GM21825 (cell line): Measurements from ENCODE around the gene CDX1.
"Not testable (repeated sequence)": the region's sequence is repeated elsewhere in the genome, so short reads cannot be mapped to it uniquely, and the experiment has no call there.

Experiments
- ATAC-seq: cut with Tn5 transposase; IDR thresholded peaks from one replicate; pipeline ENCODE4 v1.9.1; 2021; ENCODE audit warnings: mild to moderate bottlenecking, moderate library complexity; ENCODE audit not compliant: unreplicated experiment

Gene CDX1

GRCh38 chr5:150224483-150225027, 58.0 kb downstream of the CDX1 start:
- ATAC-seq: no peak

DNA sequence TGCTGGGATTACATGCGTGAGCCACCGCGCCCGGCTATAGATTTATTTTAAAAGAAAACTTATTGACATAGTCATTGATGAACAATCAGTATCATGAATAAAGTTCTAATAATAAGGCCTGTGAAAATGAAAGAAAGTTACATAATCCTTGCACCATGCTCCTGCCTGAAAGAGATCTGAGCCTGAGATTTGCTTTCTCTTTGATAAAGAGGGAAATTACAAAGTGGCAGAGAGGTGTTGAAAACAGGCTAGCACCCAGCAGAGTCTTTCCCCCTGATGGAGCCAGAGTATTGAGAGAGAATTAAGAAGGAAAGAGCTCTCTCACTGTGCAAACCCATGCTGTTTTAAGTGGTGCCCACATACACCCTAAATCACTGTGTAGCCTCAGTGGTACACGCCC, 60.5 kb downstream of the CDX1 start:
- ATAC-seq: no peak

DNA sequence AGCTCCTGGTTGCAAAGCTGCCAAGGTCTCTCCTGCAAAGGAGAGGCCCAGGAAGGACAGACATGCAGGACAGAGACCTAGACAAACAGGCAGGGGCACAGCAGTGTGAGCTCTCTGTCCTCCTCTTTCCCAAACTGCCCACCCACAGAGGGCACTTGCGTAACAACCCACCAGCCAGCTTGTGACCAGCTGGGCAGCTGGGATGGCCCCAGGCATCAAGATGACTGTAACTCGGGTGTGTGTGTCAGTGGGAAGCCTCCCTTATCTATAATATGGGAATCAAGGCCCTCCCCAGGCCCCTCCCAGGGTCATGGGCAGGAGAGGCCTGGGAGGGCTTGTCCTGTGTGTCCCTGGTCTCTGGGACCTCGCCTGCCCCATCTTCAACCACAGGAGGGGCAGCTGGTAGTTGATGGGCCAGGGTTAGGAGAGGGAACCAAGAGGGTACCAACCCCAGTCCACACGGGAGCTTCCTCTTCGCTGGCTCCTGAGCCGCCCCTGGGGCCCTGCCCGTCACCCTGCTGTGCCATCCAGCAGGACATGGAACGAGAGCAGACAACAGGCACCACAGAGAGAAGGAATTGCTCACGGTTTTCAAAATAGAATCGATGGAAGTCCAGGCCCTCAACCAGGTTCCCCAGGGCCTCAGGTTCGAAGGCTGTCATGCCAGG, 61.2 kb downstream of the CDX1 start:
- no peak for ATAC-seq

DNA sequence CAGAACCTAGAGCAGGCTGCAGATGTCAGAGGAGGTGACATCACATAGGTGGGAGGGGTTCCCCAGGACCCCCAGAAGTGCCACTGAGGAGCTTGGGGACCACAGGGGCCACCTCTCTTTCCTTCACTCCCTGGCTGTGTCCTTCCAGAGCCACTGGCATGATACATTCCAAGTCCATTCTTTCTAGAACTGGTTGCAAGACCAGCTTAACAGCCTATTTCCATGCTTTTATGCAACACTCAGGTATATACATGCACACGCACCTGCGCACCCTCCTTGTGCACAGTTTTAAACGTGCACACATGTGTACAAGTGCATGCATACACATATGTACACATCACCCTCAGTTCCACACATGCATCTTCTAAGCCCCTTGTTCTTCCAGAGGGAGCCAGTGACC, 63.0 kb downstream of the CDX1 start:
- no peak for ATAC-seq

DNA sequence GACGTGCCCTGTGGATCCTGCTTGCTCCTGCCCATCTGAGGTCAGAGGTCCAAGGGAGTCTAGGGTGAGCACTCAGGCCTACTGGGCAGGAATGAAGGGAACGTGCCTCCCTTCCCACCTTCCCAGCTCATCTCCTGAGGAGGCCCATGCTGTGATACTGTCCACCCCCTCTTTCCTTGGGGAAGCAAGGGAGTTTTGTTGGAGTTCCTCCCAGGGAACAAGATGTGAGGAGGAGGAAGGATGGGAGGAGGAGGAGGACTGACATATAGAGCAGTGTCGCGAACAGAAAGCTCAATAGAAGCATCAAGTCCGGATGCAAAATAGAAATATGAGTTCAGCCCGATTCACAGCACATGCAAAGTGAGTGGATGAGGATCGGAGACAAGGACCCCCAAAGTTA, 64.3 kb downstream of the CDX1 start:
- no peak for ATAC-seq

DNA sequence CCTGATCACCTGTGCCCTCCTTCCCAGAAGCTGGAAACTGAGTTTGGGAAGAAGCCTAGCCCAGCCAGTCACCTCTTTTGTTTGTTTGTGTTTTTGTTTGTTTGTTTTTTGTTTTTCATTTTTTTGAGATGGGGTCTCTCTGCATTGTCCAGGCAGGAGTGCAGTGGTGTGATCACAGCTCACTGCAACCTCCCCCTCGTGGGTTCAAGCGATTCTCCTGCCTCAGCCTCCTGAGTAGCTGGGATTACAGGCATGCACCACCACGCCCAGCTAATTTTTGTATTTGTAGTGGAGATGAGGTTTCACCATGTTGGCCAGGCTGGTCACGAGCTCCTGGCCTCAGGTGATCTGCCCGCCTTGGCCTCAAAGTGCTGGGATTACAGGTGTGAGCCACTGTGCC, 67.1 kb downstream of the CDX1 start:
- not testable (repeated sequence) for ATAC-seq
